GM12878 (cell line): ENCODE results near the gene CFAP58.

Source experiments
- CREB1 ChIP-seq: IDR thresholded peaks from 2 replicates; pipeline ENCODE4 v1.6.1; 2012; ENCODE audit warnings: low read depth, mild to moderate bottlenecking, inconsistent platforms
- ELK1 ChIP-seq: IDR thresholded peaks from 2 replicates; pipeline ENCODE4 v1.6.1; 2012; ENCODE audit warnings: low read depth, low read length, improper control_type of control experiment
- EZH2 ChIP-seq: IDR thresholded peaks from 2 replicates; pipeline ENCODE4 v1.6.1; 2012; ENCODE audit warnings: low read depth, mild to moderate bottlenecking, control low read depth, inconsistent platforms, low read length, borderline replicate concordance; ENCODE audit not compliant: control insufficient read depth
- HCFC1 ChIP-seq: fragments of 150-350 bp; IDR thresholded peaks from 2 replicates; pipeline ENCODE4 v1.6.1; 2014; ENCODE audit warnings: low read length
- MXI1 ChIP-seq: fragments of 150-350 bp; IDR thresholded peaks from 2 replicates; pipeline ENCODE4 v1.6.1; 2011; ENCODE audit warnings: low read depth, mild to moderate bottlenecking, inconsistent platforms, low read length, improper control_type of control experiment
- POLR2A ChIP-seq: IDR thresholded peaks from 2 replicates; pipeline ENCODE4 v1.6.1; 2011; ENCODE audit warnings: low read depth, mild to moderate bottlenecking, low read length
- POLR2AphosphoS5 ChIP-seq: IDR thresholded peaks from 2 replicates; pipeline ENCODE4 v1.6.1; 2011; ENCODE audit warnings: mild to moderate bottlenecking, low read length, inconsistent platforms
- SP1 ChIP-seq: IDR thresholded peaks from one replicate; pipeline ENCODE4 v1.6.1; 2011; ENCODE audit warnings: low read depth, low read length
- USF2 ChIP-seq: IDR thresholded peaks from 2 replicates; pipeline ENCODE4 v1.6.1; 2011; ENCODE audit warnings: low read depth, low read length, improper control_type of control experiment, borderline replicate concordance
- ZBED1 ChIP-seq: IDR thresholded peaks from 2 replicates; pipeline ENCODE4 v1.6.1; 2016; ENCODE audit warnings: borderline replicate concordance
- ZNF274 ChIP-seq: IDR thresholded peaks from one replicate; pipeline ENCODE4 v1.8.0; 2011; ENCODE audit not compliant: insufficient read length, insufficient read depth
- TF ChIP-seq, protein P1 (sequence below), 3 experiments: IDR thresholded peaks in 2 of 3; conservative IDR thresholded peaks in 1 of 3; 2 replicates each; pipeline ENCODE4 v1.5.1; 2011; ENCODE audit warnings: low read depth in 3 of 3, low read length in 3 of 3, mild to moderate bottlenecking in 3 of 3, control low read depth in 2 of 3, moderate library complexity in 2 of 3, inconsistent platforms in 1 of 3, mixed read lengths in 1 of 3; ENCODE audit not compliant: control insufficient read depth in 2 of 3, insufficient read depth in 1 of 3; ENCODE audit errors: extremely low read depth in 1 of 3

GRCh38 chr10:104502907-104503306, 149.3 kb downstream of the CFAP58 start:
- TF ChIP-seq CREB1 (no peak), USF2 (no peak), ELK1 (no peak), HCFC1 (no peak), POLR2A (no peak), SP1 (no peak), ZNF274 (no peak), ZBED1 (no peak), EZH2 (no peak), POLR2AphosphoS5 (no peak), MXI1 (no peak)
- TF ChIP-seq, protein P1, sequence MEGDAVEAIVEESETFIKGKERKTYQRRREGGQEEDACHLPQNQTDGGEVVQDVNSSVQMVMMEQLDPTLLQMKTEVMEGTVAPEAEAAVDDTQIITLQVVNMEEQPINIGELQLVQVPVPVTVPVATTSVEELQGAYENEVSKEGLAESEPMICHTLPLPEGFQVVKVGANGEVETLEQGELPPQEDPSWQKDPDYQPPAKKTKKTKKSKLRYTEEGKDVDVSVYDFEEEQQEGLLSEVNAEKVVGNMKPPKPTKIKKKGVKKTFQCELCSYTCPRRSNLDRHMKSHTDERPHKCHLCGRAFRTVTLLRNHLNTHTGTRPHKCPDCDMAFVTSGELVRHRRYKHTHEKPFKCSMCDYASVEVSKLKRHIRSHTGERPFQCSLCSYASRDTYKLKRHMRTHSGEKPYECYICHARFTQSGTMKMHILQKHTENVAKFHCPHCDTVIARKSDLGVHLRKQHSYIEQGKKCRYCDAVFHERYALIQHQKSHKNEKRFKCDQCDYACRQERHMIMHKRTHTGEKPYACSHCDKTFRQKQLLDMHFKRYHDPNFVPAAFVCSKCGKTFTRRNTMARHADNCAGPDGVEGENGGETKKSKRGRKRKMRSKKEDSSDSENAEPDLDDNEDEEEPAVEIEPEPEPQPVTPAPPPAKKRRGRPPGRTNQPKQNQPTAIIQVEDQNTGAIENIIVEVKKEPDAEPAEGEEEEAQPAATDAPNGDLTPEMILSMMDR (IDR thresholded peaks at IDR 0.05 in 2 of 3, conservative IDR thresholded peaks at IDR 0.05 in 1 of 3; ENCODE audit: control insufficient read depth in 2 of 3, extremely low read depth in 1 of 3, insufficient read depth in 1 of 3, low read depth in 3 of 3, low read length in 3 of 3): no peak
